ENCODE measurements around the gene ITGA11.

GRCh38 chr15:68307131-68307928 lies 124.6 kb downstream of the ITGA11 start:
- TF ChIP-seq CTCF (conservative IDR thresholded peaks at IDR 0.05 in 1 of 2, IDR thresholded peaks at IDR 0.05 in 1 of 2; ENCODE audit: low read depth in 1 of 2, low read length in 2 of 2) (no peak), EZH2 (IDR thresholded peaks at IDR 0.05; ENCODE audit: low read length, missing control alignments) (no peak)

Data from fibroblast of lung (primary cell).